Measurements from ENCODE around the gene SPTBN4.
A peak's percentile ranks its signal among the peaks of the same experiment; 100 is the strongest.
"Not testable (repeated sequence)": the region's sequence is repeated elsewhere in the genome, so short reads cannot be mapped to it uniquely, and the experiment has no call there.

The SPTBN4 gene

GRCh38 chr19:40469011-40469410 lies 2.2 kb downstream of the SPTBN4 start:
- DNase-seq: peak in 1 of 3 donors; percentile 14
- H3K27ac ChIP-seq (ENCODE audit: insufficient read depth in 1 of 2, low read depth in 1 of 2, low read length in 2 of 2, poor library complexity in 1 of 2, severe bottlenecking in 2 of 2): no peak overlapping the region
- no peaks in the 10 kb centered on the region for H3K9me3 ChIP-seq (ENCODE audit: control extremely low read depth in 1 of 5, control insufficient read depth in 4 of 5, insufficient read depth in 2 of 5, low read depth in 1 of 5, low read length in 4 of 5)
- H3K4me1 ChIP-seq (ENCODE audit: control extremely low read depth in 1 of 4, control insufficient read depth in 4 of 4, insufficient read depth in 4 of 4, low read length in 3 of 4): peaks cover 5 to 28% (median 24%) of the 10 kb centered on the region in 4 experiments
- ChIA-PET POLR2A (no interaction called here), CTCF (no interaction called here)
- H3K27me3 ChIP-seq (replicated peaks in 2 of 5; ENCODE audit: control insufficient read depth in 4 of 5, insufficient read depth in 5 of 5, low read length in 4 of 5): peaks cover 0 to 27% (median 12%) of the 10 kb centered on the region in 5 experiments
- H3K4me3 ChIP-seq (ENCODE audit: control insufficient read depth in 1 of 7, extremely low read depth in 1 of 7, insufficient read depth in 4 of 7, low read depth in 2 of 7, low read length in 6 of 7): no peak overlapping the region
- WGBS (ENCODE audit: insufficient coverage): 94% methylated on average over 3 of the region's 6 CpGs
- no peaks in the 10 kb centered on the region for H3K36me3 ChIP-seq (ENCODE audit: control insufficient read depth in 4 of 4, insufficient read depth in 4 of 4, low read length in 3 of 4)

GRCh38 chr19:40471111-40471510 lies 4.3 kb downstream of the SPTBN4 start:
- POLR2A ChIA-PET: no interaction called here

GRCh38 chr19:40472516-40472915 lies 5.7 kb downstream of the SPTBN4 start:
- Histone ChIP-seq H3K27ac (ENCODE audit: insufficient read depth in 1 of 2, low read depth in 1 of 2, low read length in 2 of 2, poor library complexity in 1 of 2, severe bottlenecking in 2 of 2) (no peak overlapping the region), H3K4me1 (ENCODE audit: control extremely low read depth in 1 of 4, control insufficient read depth in 4 of 4, insufficient read depth in 4 of 4, low read length in 3 of 4) (peaks cover 0 to under 1% (median 0%) of the 10 kb centered on the region in 4 experiments), H3K36me3 (ENCODE audit: control insufficient read depth in 4 of 4, insufficient read depth in 4 of 4, low read length in 3 of 4) (no peaks in the 10 kb centered on the region), H3K9me3 (ENCODE audit: control extremely low read depth in 1 of 5, control insufficient read depth in 4 of 5, insufficient read depth in 2 of 5, low read depth in 1 of 5, low read length in 4 of 5) (no peaks in the 10 kb centered on the region), H3K27me3 (replicated peaks in 2 of 5; ENCODE audit: control insufficient read depth in 4 of 5, insufficient read depth in 5 of 5, low read length in 4 of 5) (peaks cover 0 to 13% (median 7%) of the 10 kb centered on the region in 5 experiments), H3K4me3 (ENCODE audit: control insufficient read depth in 1 of 7, extremely low read depth in 1 of 7, insufficient read depth in 4 of 7, low read depth in 2 of 7, low read length in 6 of 7) (no peak overlapping the region)
- no peak for DNase-seq
- ChIA-PET CTCF (no interaction called here), POLR2A (no interaction called here)
- 93% methylated on average over 5 of the region's 13 CpGs for WGBS (ENCODE audit: insufficient coverage)

More at GRCh38 chr19:40471111-40471510, 4.3 kb downstream of the SPTBN4 start:
- Histone ChIP-seq H3K36me3 (ENCODE audit: control insufficient read depth in 4 of 4, insufficient read depth in 4 of 4, low read length in 3 of 4) (no peaks in the 10 kb centered on the region), H3K27me3 (replicated peaks in 2 of 5; ENCODE audit: control insufficient read depth in 4 of 5, insufficient read depth in 5 of 5, low read length in 4 of 5) (peaks cover 0 to 26% (median 12%) of the 10 kb centered on the region in 5 experiments), H3K4me1 (ENCODE audit: control extremely low read depth in 1 of 4, control insufficient read depth in 4 of 4, insufficient read depth in 4 of 4, low read length in 3 of 4) (peaks cover 0 to 13% (median 9%) of the 10 kb centered on the region in 4 experiments), H3K9me3 (ENCODE audit: control extremely low read depth in 1 of 5, control insufficient read depth in 4 of 5, insufficient read depth in 2 of 5, low read depth in 1 of 5, low read length in 4 of 5) (no peaks in the 10 kb centered on the region), H3K4me3 (ENCODE audit: control insufficient read depth in 1 of 7, extremely low read depth in 1 of 7, insufficient read depth in 4 of 7, low read depth in 2 of 7, low read length in 6 of 7) (no peak overlapping the region), H3K27ac (ENCODE audit: insufficient read depth in 1 of 2, low read depth in 1 of 2, low read length in 2 of 2, poor library complexity in 1 of 2, severe bottlenecking in 2 of 2) (no peak overlapping the region)
- WGBS (ENCODE audit: insufficient coverage): 100% methylated on average over 1 of the region's 3 CpGs
- DNase-seq: no peak
- CTCF ChIA-PET: no interaction called here

GRCh38 chr19:40474737-40475136 lies 7.9 kb downstream of the SPTBN4 start:
- no peaks in the 10 kb centered on the region for H3K36me3 ChIP-seq (ENCODE audit: control insufficient read depth in 4 of 4, insufficient read depth in 4 of 4, low read length in 3 of 4)
- H3K27me3 ChIP-seq (replicated peaks in 2 of 5; ENCODE audit: control insufficient read depth in 4 of 5, insufficient read depth in 5 of 5, low read length in 4 of 5): no peaks in the 10 kb centered on the region
- H3K27ac ChIP-seq (ENCODE audit: insufficient read depth in 1 of 2, low read depth in 1 of 2, low read length in 2 of 2, poor library complexity in 1 of 2, severe bottlenecking in 2 of 2): no peak overlapping the region
- H3K9me3 ChIP-seq (ENCODE audit: control extremely low read depth in 1 of 5, control insufficient read depth in 4 of 5, insufficient read depth in 2 of 5, low read depth in 1 of 5, low read length in 4 of 5): no peaks in the 10 kb centered on the region
- no peak for DNase-seq
- no peak overlapping the region for H3K4me3 ChIP-seq (ENCODE audit: control insufficient read depth in 1 of 7, extremely low read depth in 1 of 7, insufficient read depth in 4 of 7, low read depth in 2 of 7, low read length in 6 of 7)
- no peaks in the 10 kb centered on the region for H3K4me1 ChIP-seq (ENCODE audit: control extremely low read depth in 1 of 4, control insufficient read depth in 4 of 4, insufficient read depth in 4 of 4, low read length in 3 of 4)
- WGBS (ENCODE audit: insufficient coverage): no CpG with 5 or more reads among the region's 4 CpGs
- ChIA-PET POLR2A (no interaction called here), CTCF (interaction anchor here (0.6 kb wide), 1 partner anchor 38 kb away, joined by 3 read pairs; no protein-coding TSS in a partner anchor)

GRCh38 chr19:40475878-40476644 lies 9.3 kb downstream of the SPTBN4 start:
- H3K4me1 ChIP-seq (ENCODE audit: control extremely low read depth in 1 of 4, control insufficient read depth in 4 of 4, insufficient read depth in 4 of 4, low read length in 3 of 4); H3K27ac ChIP-seq (ENCODE audit: insufficient read depth in 1 of 2, low read depth in 1 of 2, low read length in 2 of 2, poor library complexity in 1 of 2, severe bottlenecking in 2 of 2); H3K4me3 ChIP-seq (ENCODE audit: control insufficient read depth in 1 of 7, extremely low read depth in 1 of 7, insufficient read depth in 4 of 7, low read depth in 2 of 7, low read length in 6 of 7); H3K27me3 ChIP-seq (replicated peaks in 2 of 5; ENCODE audit: control insufficient read depth in 4 of 5, insufficient read depth in 5 of 5, low read length in 4 of 5); H3K9me3 ChIP-seq (ENCODE audit: control extremely low read depth in 1 of 5, control insufficient read depth in 4 of 5, insufficient read depth in 2 of 5, low read depth in 1 of 5, low read length in 4 of 5); DNase-seq; H3K36me3 ChIP-seq (ENCODE audit: control insufficient read depth in 4 of 4, insufficient read depth in 4 of 4, low read length in 3 of 4); POLR2A ChIA-PET; CTCF ChIA-PET: not testable (repeated sequence)
- WGBS (ENCODE audit: insufficient coverage): 97% methylated on average over 13 of the region's 15 CpGs

GRCh38 chr19:40486017-40486416 lies 19.2 kb downstream of the SPTBN4 start:
- Histone ChIP-seq H3K36me3 (ENCODE audit: control insufficient read depth in 4 of 4, insufficient read depth in 4 of 4, low read length in 3 of 4) (no peaks in the 10 kb centered on the region), H3K27me3 (replicated peaks in 2 of 5; ENCODE audit: control insufficient read depth in 4 of 5, insufficient read depth in 5 of 5, low read length in 4 of 5) (peaks cover 2 to 28% (median 6%) of the 10 kb centered on the region in 5 experiments), H3K4me3 (ENCODE audit: control insufficient read depth in 1 of 7, extremely low read depth in 1 of 7, insufficient read depth in 4 of 7, low read depth in 2 of 7, low read length in 6 of 7) (no peak overlapping the region), H3K4me1 (ENCODE audit: control extremely low read depth in 1 of 4, control insufficient read depth in 4 of 4, insufficient read depth in 4 of 4, low read length in 3 of 4) (peaks cover 0 to 2% (median 0%) of the 10 kb centered on the region in 4 experiments), H3K9me3 (ENCODE audit: control extremely low read depth in 1 of 5, control insufficient read depth in 4 of 5, insufficient read depth in 2 of 5, low read depth in 1 of 5, low read length in 4 of 5) (peaks cover 0 to 5% (median 0%) of the 10 kb centered on the region in 5 experiments), H3K27ac (ENCODE audit: insufficient read depth in 1 of 2, low read depth in 1 of 2, low read length in 2 of 2, poor library complexity in 1 of 2, severe bottlenecking in 2 of 2) (no peak overlapping the region)
- 94% methylated on average over 3 of the region's 3 CpGs for WGBS (ENCODE audit: insufficient coverage)
- CTCF ChIA-PET: interaction anchor here (0.6 kb wide), 1 partner anchor 129 kb away, joined by 3 read pairs; no protein-coding TSS in a partner anchor
- no peak for DNase-seq
- POLR2A ChIA-PET: no interaction called here

- POLR2A ChIA-PET: no interaction called here
Observed at GRCh38 chr19:40489882-40490230, 23.1 kb downstream of the SPTBN4 start.

More at GRCh38 chr19:40489882-40490230, 23.1 kb downstream of the SPTBN4 start:
- H3K4me3 ChIP-seq (ENCODE audit: control insufficient read depth in 1 of 7, extremely low read depth in 1 of 7, insufficient read depth in 4 of 7, low read depth in 2 of 7, low read length in 6 of 7): no peak overlapping the region
- peaks cover 0 to 20% (median 3%) of the 10 kb centered on the region in 5 experiments for H3K9me3 ChIP-seq (ENCODE audit: control extremely low read depth in 1 of 5, control insufficient read depth in 4 of 5, insufficient read depth in 2 of 5, low read depth in 1 of 5, low read length in 4 of 5)
- H3K27me3 ChIP-seq (replicated peaks in 2 of 5; ENCODE audit: control insufficient read depth in 4 of 5, insufficient read depth in 5 of 5, low read length in 4 of 5): peaks cover 2 to 47% (median 8%) of the 10 kb centered on the region in 5 experiments
- no peaks in the 10 kb centered on the region for H3K36me3 ChIP-seq (ENCODE audit: control insufficient read depth in 4 of 4, insufficient read depth in 4 of 4, low read length in 3 of 4)
- CTCF ChIA-PET: no interaction called here
- DNase-seq: no peak
- no peak overlapping the region for H3K27ac ChIP-seq (ENCODE audit: insufficient read depth in 1 of 2, low read depth in 1 of 2, low read length in 2 of 2, poor library complexity in 1 of 2, severe bottlenecking in 2 of 2)
- peaks cover 0 to 2% (median 0%) of the 10 kb centered on the region in 4 experiments for H3K4me1 ChIP-seq (ENCODE audit: control extremely low read depth in 1 of 4, control insufficient read depth in 4 of 4, insufficient read depth in 4 of 4, low read length in 3 of 4)
- 71% methylated on average over 23 of the region's 25 CpGs for WGBS (ENCODE audit: insufficient coverage)

Measured in common myeloid progenitor, CD34-positive (primary cell).